ENCODE data around the gene TSPOAP1. TPM values are rescaled to one million over a fixed set of nuclear protein-coding genes. Genes with fewer than 3 reads are reported as not detected.

TSPOAP1 gene
- total RNA-seq, 1 experiment from 2014 or later, result 4.3 TPM

GRCh38 chr17:58363457-58364185 is 35.0 kb upstream of the TSPOAP1 start:
- intact Hi-C loops (cut with micrococcal nuclease), result no loop called here
- Histone ChIP-seq H3K9me3 (ENCODE audit: low read length) (no peaks in the 10 kb centered on the region), H3K9me2 (replicated peaks; ENCODE audit: low read length) (no peaks in the 10 kb centered on the region), H3K27me3 (ENCODE audit: low read length) (no peaks in the 10 kb centered on the region), H3K27ac (ENCODE audit: low read length) (no peak overlapping the region), H3F3A (ENCODE audit: low read length, unreplicated experiment) (no peaks in the 10 kb centered on the region), H3K36me3 (ENCODE audit: low read depth, low read length) (no peaks in the 10 kb centered on the region), H3K79me2 (ENCODE audit: low read length) (no peaks in the 10 kb centered on the region), H3K4me1 (ENCODE audit: insufficient read depth, low read length) (no peaks in the 10 kb centered on the region), H2AFZ (ENCODE audit: low read length) (no peak overlapping the region), H3K4me3 (ENCODE audit: low read length) (no peak overlapping the region), H4K20me1 (ENCODE audit: low read length) (no peaks in the 10 kb centered on the region), H3K4me2 (ENCODE audit: low read length) (no peak overlapping the region), H3K9ac (ENCODE audit: low read length) (no peak overlapping the region)
- no TSS peak for BruUV-seq (replicated peaks)
- ChIA-PET POLR2A (ENCODE audit: unreplicated experiment) (no interaction called here), CTCF (no interaction called here)
- TF ChIP-seq EZH2 (IDR thresholded peaks at IDR 0.05; ENCODE audit: low read length, unreplicated experiment), result no peak
- TF ChIP-seq, protein P1, sequence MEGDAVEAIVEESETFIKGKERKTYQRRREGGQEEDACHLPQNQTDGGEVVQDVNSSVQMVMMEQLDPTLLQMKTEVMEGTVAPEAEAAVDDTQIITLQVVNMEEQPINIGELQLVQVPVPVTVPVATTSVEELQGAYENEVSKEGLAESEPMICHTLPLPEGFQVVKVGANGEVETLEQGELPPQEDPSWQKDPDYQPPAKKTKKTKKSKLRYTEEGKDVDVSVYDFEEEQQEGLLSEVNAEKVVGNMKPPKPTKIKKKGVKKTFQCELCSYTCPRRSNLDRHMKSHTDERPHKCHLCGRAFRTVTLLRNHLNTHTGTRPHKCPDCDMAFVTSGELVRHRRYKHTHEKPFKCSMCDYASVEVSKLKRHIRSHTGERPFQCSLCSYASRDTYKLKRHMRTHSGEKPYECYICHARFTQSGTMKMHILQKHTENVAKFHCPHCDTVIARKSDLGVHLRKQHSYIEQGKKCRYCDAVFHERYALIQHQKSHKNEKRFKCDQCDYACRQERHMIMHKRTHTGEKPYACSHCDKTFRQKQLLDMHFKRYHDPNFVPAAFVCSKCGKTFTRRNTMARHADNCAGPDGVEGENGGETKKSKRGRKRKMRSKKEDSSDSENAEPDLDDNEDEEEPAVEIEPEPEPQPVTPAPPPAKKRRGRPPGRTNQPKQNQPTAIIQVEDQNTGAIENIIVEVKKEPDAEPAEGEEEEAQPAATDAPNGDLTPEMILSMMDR (conservative IDR thresholded peaks at IDR 0.05; ENCODE audit: low read depth, low read length), result no peak
- TF ChIP-seq EZH2phosphoT487 (IDR thresholded peaks at IDR 0.05; ENCODE audit: borderline replicate concordance, low read length), result no peak
- DNase-seq (no peak), ATAC-seq (no peak)

- no peaks in the 10 kb centered on the region for H3K27me3 ChIP-seq (ENCODE audit: low read length)
- H3K27ac ChIP-seq (ENCODE audit: low read length), result no peak overlapping the region
- no peaks in the 10 kb centered on the region for H3K36me3 ChIP-seq (ENCODE audit: low read depth, low read length)
- H3K4me1 ChIP-seq (ENCODE audit: insufficient read depth, low read length), result no peaks in the 10 kb centered on the region
- DNase-seq (no peak), ATAC-seq (no peak; the same call in 1 of the 2 replicates)
- no peak overlapping the region for H2AFZ ChIP-seq (ENCODE audit: low read length)
- H3K4me2 ChIP-seq (ENCODE audit: low read length), result no peak overlapping the region
- BruUV-seq (replicated peaks), result no TSS peak
- ChIA-PET POLR2A (ENCODE audit: unreplicated experiment) (no interaction called here), CTCF (no interaction called here)
- H3F3A ChIP-seq (ENCODE audit: low read length, unreplicated experiment), result no peaks in the 10 kb centered on the region
- H3K79me2 ChIP-seq (ENCODE audit: low read length), result no peaks in the 10 kb centered on the region
- H3K9me3 ChIP-seq (ENCODE audit: low read length), result no peaks in the 10 kb centered on the region
- no peak overlapping the region for H3K9ac ChIP-seq (ENCODE audit: low read length)
- H4K20me1 ChIP-seq (ENCODE audit: low read length), result no peaks in the 10 kb centered on the region
- intact Hi-C loops (cut with micrococcal nuclease), result no loop called here
- no peak for TF ChIP-seq EZH2 (IDR thresholded peaks at IDR 0.05; ENCODE audit: low read length, unreplicated experiment)
- TF ChIP-seq, protein P1 (conservative IDR thresholded peaks at IDR 0.05; ENCODE audit: low read depth, low read length), result no peak
- no peak overlapping the region for H3K4me3 ChIP-seq (ENCODE audit: low read length)
- no peaks in the 10 kb centered on the region for H3K9me2 ChIP-seq (replicated peaks; ENCODE audit: low read length)
Measured at GRCh38 chr17:58362368-58363014, 33.9 kb upstream of the TSPOAP1 start.

All from PC-3 (cell line).